Small intestine (tissue), 7 donors: ENCODE data around the gene TSR2. TPM values are rescaled to one million over a fixed set of nuclear protein-coding genes. Genes with fewer than 3 reads are reported as not detected.
"Not testable (repeated sequence)": the region's sequence is repeated elsewhere in the genome, so short reads cannot be mapped to it uniquely, and the experiment has no call there.

Experiments
- DNase-seq, 2 donors: peaks; one replicate each; pipeline versions ENCODE4 v3.0.0 to v3.0.0-alpha.2; 2013
- FAIRE-seq: peaks from 2 replicates; lab custom pipeline; 2012; peaks lifted over from hg19 to GRCh38; lab: Jason Lieb, UNC
- H3K27ac ChIP-seq, 3 donors: one replicate each; pipeline ENCODE4 v1.5.1; 2013; ENCODE audit warnings: low read length in 2 of 3, mild to moderate bottlenecking in 2 of 3, control low read depth in 1 of 3, inconsistent platforms in 1 of 3, low read depth in 1 of 3, moderate library complexity in 1 of 3
- H3K27me3 ChIP-seq, 3 donors: one replicate each; pipeline ENCODE4 v1.6.1; 2013; ENCODE audit warnings: low read length in 3 of 3, inconsistent platforms in 1 of 3; ENCODE audit not compliant: control insufficient read depth in 3 of 3, insufficient read depth in 3 of 3
- H3K36me3 ChIP-seq, 3 donors: one replicate each; pipeline ENCODE4 v1.6.1; 2013; ENCODE audit warnings: low read length in 3 of 3, inconsistent platforms in 1 of 3, low read depth in 1 of 3, mild to moderate bottlenecking in 1 of 3, moderate library complexity in 1 of 3; ENCODE audit not compliant: control insufficient read depth in 3 of 3, insufficient read depth in 2 of 3
- H3K4me1 ChIP-seq, 3 donors: one replicate each; pipeline ENCODE4 v1.6.1; 2013; ENCODE audit warnings: low read length in 2 of 3, inconsistent platforms in 1 of 3, low read depth in 1 of 3, mild to moderate bottlenecking in 1 of 3, moderate library complexity in 1 of 3; ENCODE audit not compliant: control insufficient read depth in 3 of 3, insufficient read depth in 2 of 3
- H3K4me3 ChIP-seq, 3 donors: one replicate each; pipeline ENCODE4 v1.5.1; 2013; ENCODE audit warnings: low read length in 3 of 3, control low read depth in 1 of 3, inconsistent platforms in 1 of 3, low read depth in 1 of 3, mild to moderate bottlenecking in 1 of 3, moderate library complexity in 1 of 3
- H3K9me3 ChIP-seq, 2 donors: one replicate each; pipeline ENCODE4 v1.6.1; 2013; ENCODE audit warnings: low read depth in 1 of 2, low read length in 1 of 2; ENCODE audit not compliant: control insufficient read depth in 2 of 2, insufficient read depth in 1 of 2
- WGBS, 3 donors: extraction: QIAGEN DNeasy Blood & Tissue Kit; methylation state at CpG; one replicate each; pipeline ENCODE4 v1.1.7; 2013; 5-methylcytosine and 5-hydroxymethylcytosine counted together
- polyA plus RNA-seq, 4 donors: library from polyadenylated mRNA; stranded (reverse) in 3 of 4; unstranded in 1 of 4; fragments of 200-250 nt in 3 of 4; fragments of 120-200 nt in 1 of 4; gene quantifications; one replicate each; pipeline versions ENCODE4 v1.2.1 to v1.2.3, GENCODE V29; 2013
- donor health status: healthy with polysubstance abuse.
- donor health status: control.
- donor health status: control.
- donor health status: Bipolar disorder and iron deficiency.
- donor health status: healthy.

Gene TSR2
- polyA plus RNA-seq, 4 donors, result 28.4 to 49.9 (median 39.9) TPM

GRCh38 chrX:54482839-54483593 lies 42.8 kb downstream of the TSR2 start:
- Histone ChIP-seq H3K9me3 (no peaks in the 10 kb centered on the region), H3K36me3 (no peaks in the 10 kb centered on the region), H3K27me3 (no peaks in the 10 kb centered on the region), H3K4me3 (no peak overlapping the region), H3K4me1 (peaks cover 0 to 10% (median 0%) of the 10 kb centered on the region in 3 donors), H3K27ac (peak overlapping the region in 2 of 3 donors; percentile 65 to 66)
- WGBS, 3 donors, result 44 to 53% (median 47%) methylated on average over 9 to 21 of the region's 21 CpGs
- FAIRE-seq (no peak), DNase-seq (no peak)

GRCh38 chrX:54483946-54484345 lies 43.7 kb downstream of the TSR2 start:
- Histone ChIP-seq H3K36me3 (no peaks in the 10 kb centered on the region), H3K27me3 (no peaks in the 10 kb centered on the region), H3K9me3 (no peaks in the 10 kb centered on the region), H3K27ac (peak overlapping the region in 1 of 3 donors; percentile 34), H3K4me1 (peaks cover 0 to 9% (median 0%) of the 10 kb centered on the region in 3 donors), H3K4me3 (no peak overlapping the region)
- DNase-seq (no peak), FAIRE-seq (no peak)
- 62 to 79% (median 74%) methylated on average over 6 to 9 of the region's 9 CpGs for WGBS, 3 donors

- no peak overlapping the region for H3K27ac ChIP-seq
- FAIRE-seq, result no peak
- 48 to 57% (median 50%) methylated on average over 2 to 3 of the region's 3 CpGs for WGBS, 3 donors
- H3K4me1 ChIP-seq, result peaks cover 0 to 5% (median 0%) of the 10 kb centered on the region in 3 donors
- H3K27me3 ChIP-seq, result no peaks in the 10 kb centered on the region
- no peaks in the 10 kb centered on the region for H3K9me3 ChIP-seq
- no peak overlapping the region for H3K4me3 ChIP-seq
- H3K36me3 ChIP-seq, result no peaks in the 10 kb centered on the region
- no peak for DNase-seq
Observed at GRCh38 chrX:54484666-54485065, 44.5 kb downstream of the TSR2 start.

GRCh38 chrX:54489819-54490218 lies 49.6 kb downstream of the TSR2 start:
- H3K4me1 ChIP-seq, H3K36me3 ChIP-seq, H3K27ac ChIP-seq, H3K27me3 ChIP-seq, H3K9me3 ChIP-seq, H3K4me3 ChIP-seq, DNase-seq, FAIRE-seq: not testable (repeated sequence)
- 90 to 96% (median 95%) methylated on average over 5 of the region's 5 CpGs for WGBS, 3 donors

DNA sequence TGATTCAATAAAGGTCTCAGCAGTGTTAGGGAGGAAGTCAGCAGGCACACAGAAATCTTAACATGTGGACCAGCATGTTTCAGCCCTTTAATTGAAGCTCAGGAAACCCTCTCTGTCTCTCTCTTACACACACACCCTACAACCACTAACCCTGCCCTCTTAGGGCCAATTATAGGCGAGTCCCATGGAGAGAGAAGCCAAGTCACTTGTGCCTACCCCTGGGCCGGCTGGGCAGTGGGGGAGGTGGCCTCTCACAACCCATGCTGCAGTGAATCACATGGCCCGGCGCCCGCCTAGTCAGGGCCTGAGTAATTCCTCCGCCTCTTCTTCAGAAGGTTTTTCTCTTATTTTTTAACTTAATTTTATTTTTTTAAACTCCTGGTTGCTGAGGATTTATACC lies 52.1 kb downstream of the TSR2 start:
- FAIRE-seq (no peak), DNase-seq (no peak)
- WGBS, 3 donors, result 56 to 69% (median 62%) methylated on average over 6 of the region's 6 CpGs
- Histone ChIP-seq H3K9me3 (no peaks in the 10 kb centered on the region), H3K27me3 (no peaks in the 10 kb centered on the region), H3K4me3 (no peak overlapping the region), H3K27ac (no peak overlapping the region), H3K36me3 (peaks cover 0 to 2% (median 0%) of the 10 kb centered on the region in 3 donors), H3K4me1 (no peaks in the 10 kb centered on the region)

GRCh38 chrX:54494166-54494988 lies 54.2 kb downstream of the TSR2 start:
- FAIRE-seq (no peak), DNase-seq (no peak)
- Histone ChIP-seq H3K4me1 (no peaks in the 10 kb centered on the region), H3K27ac (peak overlapping the region in 1 of 3 donors; percentile 33), H3K27me3 (no peaks in the 10 kb centered on the region), H3K36me3 (peaks cover 0 to 2% (median 0%) of the 10 kb centered on the region in 3 donors), H3K4me3 (peak overlapping the region in 2 of 3 donors; percentile 58 to 62), H3K9me3 (no peaks in the 10 kb centered on the region)
- WGBS, 3 donors, result 29 to 50% (median 44%) methylated on average over 10 of the region's 10 CpGs

Other genes starting within 250 kb of the TSR2 start
- 1 to 10 TPM in 1 of 4 donors, under 1 TPM in 2, not detected in 1; 0.13 to 1.1 (median 0.67) TPM for gene WNK3, start 82.4 kb upstream of the TSR2 start, polyA plus RNA-seq
- gene FGD1, start 55.8 kb downstream of the TSR2 start, polyA plus RNA-seq, result 1 to 10 TPM in 2 of 4 donors, under 1 TPM in 2; 0.81 to 7.7 (median 1.9) TPM
- gene GNL3L, start 89.8 kb downstream of the TSR2 start, polyA plus RNA-seq, result 10 to 100 TPM in 2 of 4 donors, 1 to 10 TPM in 2; 4.3 to 15.2 (median 9.1) TPM